Pancreas (tissue), 10 donors: ENCODE results near the gene ADNP. TPM values are rescaled to one million over a fixed set of nuclear protein-coding genes. Genes with fewer than 3 reads are reported as not detected.

Experiments used
- ATAC-seq, 4 donors: fragments of 200-7000 bp; cut with Tn5 transposase; one replicate each; pipeline versions ENCODE4 v1.8.0 to v1.9.1; 2020; ENCODE audit warnings: mild to moderate bottlenecking in 4 of 4, moderate library complexity in 4 of 4
- DNase-seq, 6 donors: peaks; one replicate each; pipeline ENCODE4 v3.0.0-alpha.2; 2020
- FAIRE-seq: peaks from 2 replicates; lab custom pipeline; 2012; peaks lifted over from hg19 to GRCh38; lab: Jason Lieb, UNC
- H3K27ac ChIP-seq, 4 donors: fragments of 200-600 bp; sonication (generic); 1 replicate in 3 of 4; 2 replicates in 1 of 4; pipeline versions ENCODE4 v1.5.0 to v1.8.0; 2020
- H3K27me3 ChIP-seq, 4 donors: fragments of 200-600 bp; one replicate each; pipeline ENCODE4 v1.8.0; 2021
- H3K36me3 ChIP-seq, 3 donors: fragments of 200-600 bp; sonication (generic) in 1 of 3; one replicate each; pipeline versions ENCODE4 v1.5.0 to v1.8.0; 2020 to 2021
- H3K4me1 ChIP-seq, 3 donors: fragments of 200-600 bp; one replicate each; pipeline ENCODE4 v1.8.0; 2021
- H3K4me3 ChIP-seq, 4 donors: fragments of 200-600 bp; sonication (generic) in 2 of 4; one replicate each; pipeline versions ENCODE4 v1.5.0 to v1.8.0; 2020 to 2021
- H3K9me3 ChIP-seq, 4 donors: fragments of 200-600 bp; one replicate each; pipeline ENCODE4 v1.8.0; 2021
- WGBS, 2 donors: extraction: QIAGEN DNeasy Blood & Tissue Kit; methylation state at CpG; one replicate each; pipeline ENCODE4 v1.1.7; 2013; 5-methylcytosine and 5-hydroxymethylcytosine counted together
- intact Hi-C, 3 donors: fragments of 100-400 bp; cut with DNase I; formaldehyde crosslinking; loops; one replicate each; pipeline versions ENCODE4 v1.11.1 to v1.14.2; 2022
- polyA plus RNA-seq, 2 donors: library from polyadenylated mRNA; stranded (reverse); fragments of 200-250 nt; gene quantifications; one replicate each; pipeline ENCODE4 v1.2.3, GENCODE V29; 2013
- total RNA-seq, 6 donors: library from RNA; stranded (reverse); fragmentation: NEBNext Ultra II Directional in 4 of 6; extraction: Animal tissue kit (Norgen Biotek cat#: 25700) in 4 of 6; gene quantifications; one replicate each; pipeline versions ENCODE4 v1.2.1 to v1.2.4, GENCODE V29; 2021 to 2023
- TF ChIP-seq, protein P1 (sequence below), 4 donors: fragments of 200-600 bp; sonication (generic) in 3 of 4; IDR thresholded peaks; one replicate each; pipeline versions ENCODE4 v1.5.0 to v1.8.0; 2021; ENCODE audit warnings: antibody characterized with exemption in 4 of 4
- donor health status: healthy with polysubstance abuse.
- donor health status: DM: no; HTN: no; CAD: no; lungs with moderate emphysema.
- donor health status: DM: no; HTN: no; CAD: no.
- donor health status: control.
- donor health status: control.
- donor health status: Bipolar disorder and iron deficiency.
- donor health status: DM: yes; HTN: yes; CAD: no.
- donor health status: DM: no; HTN: no; CAD: no.
- donor health status: DM: no; HTN: no; CAD: no.
- donor health status: DM: yes; HTN: yes; CAD: no.

The ADNP gene
- total and polyA plus RNA-seq, 8 donors = 17.8 to 33.8 (median 20.5) TPM

DNA sequence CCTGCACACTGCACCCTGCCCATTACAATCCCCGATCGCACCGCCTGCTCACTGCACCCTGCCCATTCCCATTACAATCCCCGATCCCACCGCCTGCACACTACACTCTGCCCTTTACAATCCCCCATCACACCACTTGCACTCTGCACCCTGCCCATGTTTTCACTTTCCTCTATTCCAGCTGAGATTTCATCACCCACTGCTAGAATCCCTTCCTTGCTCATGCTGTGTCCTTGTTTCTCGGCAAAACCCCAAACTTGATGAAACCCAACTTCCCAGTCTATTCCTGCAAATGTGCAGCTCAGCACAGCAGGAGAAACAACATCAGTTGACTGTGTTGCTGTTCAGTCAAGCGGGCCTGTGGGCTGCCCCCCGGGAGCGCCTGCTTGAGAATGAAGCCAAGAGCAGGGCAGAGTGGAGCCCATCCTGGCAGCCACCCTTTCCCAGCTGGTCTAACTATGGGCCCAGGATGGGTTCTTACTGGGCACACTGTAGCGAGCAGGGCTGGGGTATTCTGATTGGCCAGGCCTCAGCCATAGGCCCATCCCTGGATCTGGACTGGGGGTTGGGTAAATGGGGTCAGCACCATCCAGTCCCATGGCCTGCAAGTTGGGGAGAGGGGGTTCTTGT lies 44.6 kb upstream of the ADNP start:
- no peaks in the 10 kb centered on the region for H3K4me1 ChIP-seq
- intact Hi-C loops = loop anchor here in 1 of 3 donors (10.0 kb wide), 1 partner anchor 629 kb away; no protein-coding TSS in a partner anchor
- no peak overlapping the region for H3K27ac ChIP-seq
- 77 to 88% methylated on average over 10 of the region's 10 CpGs for WGBS, 2 donors
- no peaks in the 10 kb centered on the region for H3K9me3 ChIP-seq
- H3K36me3 ChIP-seq = no peaks in the 10 kb centered on the region
- FAIRE-seq = no peak
- no peak overlapping the region for H3K4me3 ChIP-seq
- no peak for ATAC-seq
- DNase-seq = no peak
- no peaks in the 10 kb centered on the region for H3K27me3 ChIP-seq
- TF ChIP-seq, protein P1, sequence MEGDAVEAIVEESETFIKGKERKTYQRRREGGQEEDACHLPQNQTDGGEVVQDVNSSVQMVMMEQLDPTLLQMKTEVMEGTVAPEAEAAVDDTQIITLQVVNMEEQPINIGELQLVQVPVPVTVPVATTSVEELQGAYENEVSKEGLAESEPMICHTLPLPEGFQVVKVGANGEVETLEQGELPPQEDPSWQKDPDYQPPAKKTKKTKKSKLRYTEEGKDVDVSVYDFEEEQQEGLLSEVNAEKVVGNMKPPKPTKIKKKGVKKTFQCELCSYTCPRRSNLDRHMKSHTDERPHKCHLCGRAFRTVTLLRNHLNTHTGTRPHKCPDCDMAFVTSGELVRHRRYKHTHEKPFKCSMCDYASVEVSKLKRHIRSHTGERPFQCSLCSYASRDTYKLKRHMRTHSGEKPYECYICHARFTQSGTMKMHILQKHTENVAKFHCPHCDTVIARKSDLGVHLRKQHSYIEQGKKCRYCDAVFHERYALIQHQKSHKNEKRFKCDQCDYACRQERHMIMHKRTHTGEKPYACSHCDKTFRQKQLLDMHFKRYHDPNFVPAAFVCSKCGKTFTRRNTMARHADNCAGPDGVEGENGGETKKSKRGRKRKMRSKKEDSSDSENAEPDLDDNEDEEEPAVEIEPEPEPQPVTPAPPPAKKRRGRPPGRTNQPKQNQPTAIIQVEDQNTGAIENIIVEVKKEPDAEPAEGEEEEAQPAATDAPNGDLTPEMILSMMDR (IDR thresholded peaks at IDR 0.05) = no peak

DNA sequence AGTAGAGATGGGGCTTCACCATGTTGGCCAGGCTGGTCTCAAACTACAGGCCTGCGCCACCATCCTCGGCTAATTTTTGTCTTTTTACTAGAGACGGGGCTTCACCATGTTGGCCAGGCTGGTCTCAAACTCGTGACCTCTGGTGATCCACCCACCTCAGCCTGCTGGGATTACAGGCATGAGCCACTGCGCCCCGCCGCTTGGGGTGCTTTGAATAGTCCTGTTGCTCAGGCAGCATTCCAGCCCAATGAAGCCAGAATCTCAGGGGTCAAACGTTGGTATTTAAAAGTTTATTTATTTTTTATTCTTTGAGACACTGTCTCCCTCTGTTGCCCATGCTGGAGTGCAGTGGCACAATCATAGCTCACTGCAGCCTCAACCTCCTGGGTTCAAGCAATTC lies 38.7 kb upstream of the ADNP start:
- DNase-seq (no peak), FAIRE-seq (no peak)
- H3K36me3 ChIP-seq = no peaks in the 10 kb centered on the region

DNA sequence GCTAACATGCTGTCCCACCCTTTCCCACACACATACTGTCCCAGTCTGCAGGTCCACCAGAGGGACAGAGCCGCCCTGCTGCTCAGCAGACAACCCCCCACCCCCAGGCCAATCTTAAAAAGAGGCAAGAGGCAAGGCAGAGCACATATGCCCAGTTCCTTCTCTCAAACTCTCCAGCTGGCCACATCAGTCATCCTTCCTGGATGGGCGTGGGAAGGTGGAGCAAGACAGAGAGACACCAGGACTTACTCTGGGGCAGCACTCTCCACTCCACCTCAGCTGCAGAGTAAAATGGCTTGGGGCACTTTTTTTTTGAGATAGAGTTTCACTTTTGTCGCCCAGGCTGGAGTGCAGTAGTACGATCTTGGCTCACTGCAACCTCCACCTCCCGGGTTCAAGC lies 38.2 kb upstream of the ADNP start:
- ATAC-seq (no peak), DNase-seq (no peak), FAIRE-seq (no peak)
- Histone ChIP-seq H3K4me3 (no peak overlapping the region), H3K36me3 (no peaks in the 10 kb centered on the region), H3K27ac (no peak overlapping the region), H3K4me1 (no peaks in the 10 kb centered on the region), H3K27me3 (no peaks in the 10 kb centered on the region), H3K9me3 (no peaks in the 10 kb centered on the region)
- 71 to 85% methylated on average over 5 of the region's 5 CpGs for WGBS, 2 donors
- TF ChIP-seq, protein P1 (IDR thresholded peaks at IDR 0.05) = no peak
- intact Hi-C loops = no loop called here

More for the DNA sequence above, 38.7 kb upstream of the ADNP start:
- intact Hi-C loops = loop anchor here in 1 of 3 donors (10.0 kb wide), 1 partner anchor 635 kb away; no protein-coding TSS in a partner anchor
- no peak for ATAC-seq
- no peak overlapping the region for H3K4me3 ChIP-seq
- WGBS, 2 donors = 63 to 71% methylated on average over 8 of the region's 8 CpGs
- H3K27ac ChIP-seq = no peak overlapping the region
- H3K9me3 ChIP-seq = no peaks in the 10 kb centered on the region
- TF ChIP-seq, protein P1 (IDR thresholded peaks at IDR 0.05) = no peak
- H3K27me3 ChIP-seq = no peaks in the 10 kb centered on the region
- H3K4me1 ChIP-seq = no peaks in the 10 kb centered on the region

DNA sequence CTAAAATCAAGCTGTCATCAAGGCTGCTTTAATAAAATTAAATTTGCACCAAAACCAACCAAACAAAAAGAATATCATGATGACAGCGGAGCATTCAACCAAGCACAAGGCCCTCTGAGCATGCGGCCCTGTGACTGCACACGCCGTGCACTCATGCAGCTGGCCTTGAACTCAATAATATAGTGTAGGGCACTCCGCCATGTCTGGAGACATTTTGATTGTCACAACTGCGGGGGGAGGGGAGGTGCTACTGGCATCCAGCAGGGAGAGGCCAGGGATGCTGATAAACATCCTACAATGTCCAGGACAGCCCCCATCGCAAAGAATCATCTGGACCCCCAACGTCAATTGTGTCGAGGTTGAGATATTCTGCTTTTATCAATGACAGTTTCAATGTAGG lies 37.1 kb upstream of the ADNP start:
- Histone ChIP-seq H3K36me3 (no peaks in the 10 kb centered on the region), H3K4me1 (no peaks in the 10 kb centered on the region), H3K27me3 (no peaks in the 10 kb centered on the region), H3K27ac (no peak overlapping the region), H3K4me3 (no peak overlapping the region), H3K9me3 (no peaks in the 10 kb centered on the region)
- ATAC-seq = no peak
- TF ChIP-seq, protein P1 (IDR thresholded peaks at IDR 0.05) = no peak
- intact Hi-C loops = no loop called here
- DNase-seq = no peak
- FAIRE-seq = no peak
- WGBS, 2 donors = 38 to 57% methylated on average over 9 of the region's 9 CpGs

DNA sequence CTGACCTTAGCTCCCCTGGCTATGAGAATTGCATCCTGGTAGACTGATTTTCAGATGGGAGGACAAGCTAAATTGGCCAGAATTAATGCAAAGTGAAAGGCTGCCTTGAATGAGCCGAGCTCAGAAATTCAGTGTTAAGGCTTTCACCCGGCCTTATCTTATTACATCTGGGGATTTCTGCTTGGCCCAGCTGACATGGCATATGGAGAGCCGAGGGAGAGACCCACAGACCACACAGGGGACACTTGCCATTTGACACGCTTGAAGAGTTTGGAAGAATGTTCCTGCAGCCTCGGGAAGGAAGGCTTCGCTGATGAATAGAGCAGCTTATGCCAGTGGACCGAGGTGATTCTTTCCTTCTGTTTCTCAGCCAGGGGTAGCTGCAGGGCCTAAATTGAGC lies 36.3 kb upstream of the ADNP start:
- Histone ChIP-seq H3K9me3 (no peaks in the 10 kb centered on the region), H3K36me3 (no peaks in the 10 kb centered on the region), H3K4me3 (no peak overlapping the region), H3K4me1 (no peaks in the 10 kb centered on the region), H3K27ac (no peak overlapping the region), H3K27me3 (no peaks in the 10 kb centered on the region)
- WGBS, 2 donors = 28 to 37% methylated on average over 7 of the region's 7 CpGs
- ATAC-seq (no peak), FAIRE-seq (no peak), DNase-seq (no peak)
- intact Hi-C loops = no loop called here
- TF ChIP-seq, protein P1 (IDR thresholded peaks at IDR 0.05) = no peak
